MV-4-11 (cell line): ENCODE measurements around the gene NRP1.
A peak's percentile ranks its signal among the peaks of the same experiment; 100 is the strongest.

Source experiments
- DNase-seq: peaks from one replicate; lab custom pipeline; 2025; lab: John Stamatoyannopoulos, UW

The NRP1 gene

GRCh38 chr10:33183655-33184054 is 150.8 kb downstream of the NRP1 start:
- DNase-seq: no peak

- no peak for DNase-seq
These were observed 153.5 kb downstream of the NRP1 start for GRCh38 chr10:33180921-33181320.

DNA sequence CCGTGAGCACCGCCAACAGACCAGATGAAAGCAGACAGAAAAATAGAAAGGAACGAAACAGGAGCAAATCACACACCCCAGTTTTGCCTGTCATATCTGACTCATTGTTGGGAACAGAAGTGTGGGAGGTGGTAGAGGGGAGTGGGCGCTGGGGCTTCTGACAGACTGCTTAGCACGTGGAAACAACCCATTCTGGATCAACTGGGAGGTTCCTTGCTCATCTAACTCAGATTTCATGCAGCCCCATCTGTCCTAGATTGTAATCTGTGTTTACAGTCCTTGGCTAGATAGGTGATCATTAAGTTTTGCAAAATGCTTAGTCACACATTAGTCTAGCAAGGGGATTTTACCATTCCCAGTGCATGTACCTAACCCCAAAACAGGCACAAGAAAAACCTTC is 154.1 kb downstream of the NRP1 start:
- DNase-seq: no peak

DNA sequence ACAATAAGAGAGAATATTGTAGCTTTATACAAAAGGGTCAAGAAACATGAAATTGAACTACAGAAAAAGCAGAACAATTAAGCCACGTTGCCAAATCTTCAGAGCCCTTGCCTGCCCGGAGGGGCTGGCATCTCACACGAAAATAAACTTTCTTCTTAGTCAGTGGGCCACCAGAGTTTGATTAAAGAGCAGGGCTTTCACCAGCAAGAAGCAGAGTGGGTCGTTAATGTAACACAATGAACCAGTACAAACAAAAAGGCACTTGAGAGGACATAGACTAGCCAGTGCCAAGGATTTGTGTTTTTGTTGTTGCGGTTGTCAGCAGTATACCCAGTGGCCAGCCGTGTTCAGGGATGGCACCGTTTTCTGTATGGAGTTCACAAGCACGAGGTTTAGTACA is 155.4 kb downstream of the NRP1 start:
- DNase-seq: no peak

GRCh38 chr10:33178026-33178755 is 156.3 kb downstream of the NRP1 start:
- DNase-seq: no peak

- no peak for DNase-seq
These were observed 157.8 kb downstream of the NRP1 start for GRCh38 chr10:33176688-33177087.

DNA sequence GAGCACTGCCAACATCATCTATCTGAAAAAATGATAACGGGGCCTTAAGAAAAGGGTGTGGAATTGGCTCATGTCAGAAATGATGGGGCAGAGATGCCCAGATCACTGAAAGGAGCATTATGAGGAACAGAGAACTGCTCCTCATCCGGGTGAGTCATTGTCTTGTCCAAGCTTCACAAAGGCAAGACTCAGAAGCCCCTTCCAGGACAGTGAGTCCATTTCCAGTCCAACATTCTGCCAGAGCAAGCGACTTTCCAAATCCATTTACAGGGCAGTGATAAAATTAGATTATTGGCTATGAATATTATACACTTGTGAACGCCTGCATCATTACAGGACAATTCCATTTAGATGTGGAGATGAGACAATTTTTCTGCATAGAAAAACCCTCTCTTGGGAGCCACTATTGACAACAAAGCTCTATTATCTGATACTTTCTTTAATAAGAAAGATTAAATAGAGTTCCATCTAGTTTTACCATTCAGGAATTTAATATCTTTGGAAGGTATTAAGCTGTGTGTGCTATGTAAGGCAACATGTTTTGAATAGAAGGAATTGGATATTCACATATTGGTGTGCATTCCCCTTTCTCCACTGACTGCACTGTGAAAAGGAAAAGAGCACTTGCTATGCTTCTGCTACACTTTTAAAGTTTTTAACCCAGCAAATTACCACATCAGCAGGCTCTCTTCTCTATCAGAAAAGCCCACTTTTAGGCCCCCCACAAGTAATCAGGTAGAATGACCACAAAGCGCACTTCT is 159.6 kb downstream of the NRP1 start:
- DNase-seq: peak; percentile 71

DNA sequence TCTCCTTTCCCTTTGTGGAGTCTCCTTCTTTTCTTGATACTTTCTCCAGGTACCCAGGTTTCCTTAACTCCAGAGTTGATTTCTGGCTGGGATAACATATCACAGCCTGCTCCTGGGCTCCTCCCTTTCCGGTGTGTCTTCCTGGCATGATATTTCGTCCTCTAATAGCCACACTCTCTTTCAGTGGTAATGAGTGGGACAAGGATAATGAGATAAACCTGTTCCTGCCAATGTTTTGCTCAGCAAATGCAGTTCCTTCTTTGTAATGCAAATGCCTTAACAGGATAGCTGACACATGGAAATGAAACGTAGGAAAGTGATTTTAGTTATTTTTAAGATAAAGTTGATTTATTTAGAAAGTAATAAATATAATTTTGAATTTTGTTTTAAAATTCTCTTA is 168.6 kb downstream of the NRP1 start:
- no peak for DNase-seq

- DNase-seq: no peak
These were observed 170.3 kb downstream of the NRP1 start for GRCh38 chr10:33164060-33164709.

DNA sequence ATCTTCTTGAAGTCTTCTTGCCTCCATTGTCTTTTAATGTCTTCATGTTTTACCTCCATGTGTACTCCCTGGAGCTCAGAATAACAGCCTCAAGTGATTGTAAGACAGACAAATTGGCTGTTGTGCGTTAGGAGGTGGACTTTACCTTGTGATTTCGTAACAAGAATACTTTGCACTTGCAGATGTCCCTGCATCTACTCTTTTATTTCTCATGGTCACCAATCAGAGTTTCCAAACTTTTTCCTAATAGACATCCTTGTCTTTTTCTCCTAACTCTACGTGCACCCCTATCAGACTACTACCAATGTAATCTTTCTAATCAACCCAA is 172.3 kb downstream of the NRP1 start:
- DNase-seq: no peak

DNA sequence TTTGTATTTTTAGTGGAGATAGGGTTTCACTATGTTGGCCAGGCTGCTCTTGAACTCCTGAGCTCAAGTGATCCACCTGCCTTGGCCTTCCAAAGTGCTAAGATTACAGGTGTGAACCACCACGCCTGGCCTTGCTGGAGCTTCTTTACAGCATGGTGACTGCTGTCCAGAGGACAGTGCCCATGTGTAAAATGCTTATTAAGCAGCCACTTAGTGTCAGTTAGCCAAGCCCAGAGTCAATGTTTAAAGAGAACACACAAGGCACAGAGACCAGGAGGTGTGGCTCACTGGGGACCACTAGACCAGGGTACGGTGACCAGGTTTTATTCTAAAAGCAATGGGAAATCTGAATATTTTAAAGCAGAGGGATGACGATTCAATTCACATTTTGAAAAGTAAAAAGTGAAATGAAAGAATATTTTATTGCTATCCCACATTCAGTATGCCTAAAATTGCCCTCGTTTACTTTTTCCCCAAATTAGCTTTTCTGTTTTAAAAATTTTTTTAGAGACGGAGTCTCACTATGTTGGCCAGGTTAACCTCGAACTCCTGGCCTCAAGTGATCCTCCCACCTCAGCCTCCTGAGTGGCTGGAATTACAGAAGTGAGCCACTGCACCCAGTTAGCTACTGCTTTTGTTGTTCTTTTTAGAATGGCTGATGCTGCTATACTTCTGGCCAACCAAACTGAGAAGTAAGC is 172.8 kb downstream of the NRP1 start:
- DNase-seq: no peak

GRCh38 chr10:33160151-33160550 is 174.3 kb downstream of the NRP1 start:
- no peak for DNase-seq

- peak; percentile 68 for DNase-seq
These were observed 177.4 kb downstream of the NRP1 start for GRCh38 chr10:33157103-33157502.

DNA sequence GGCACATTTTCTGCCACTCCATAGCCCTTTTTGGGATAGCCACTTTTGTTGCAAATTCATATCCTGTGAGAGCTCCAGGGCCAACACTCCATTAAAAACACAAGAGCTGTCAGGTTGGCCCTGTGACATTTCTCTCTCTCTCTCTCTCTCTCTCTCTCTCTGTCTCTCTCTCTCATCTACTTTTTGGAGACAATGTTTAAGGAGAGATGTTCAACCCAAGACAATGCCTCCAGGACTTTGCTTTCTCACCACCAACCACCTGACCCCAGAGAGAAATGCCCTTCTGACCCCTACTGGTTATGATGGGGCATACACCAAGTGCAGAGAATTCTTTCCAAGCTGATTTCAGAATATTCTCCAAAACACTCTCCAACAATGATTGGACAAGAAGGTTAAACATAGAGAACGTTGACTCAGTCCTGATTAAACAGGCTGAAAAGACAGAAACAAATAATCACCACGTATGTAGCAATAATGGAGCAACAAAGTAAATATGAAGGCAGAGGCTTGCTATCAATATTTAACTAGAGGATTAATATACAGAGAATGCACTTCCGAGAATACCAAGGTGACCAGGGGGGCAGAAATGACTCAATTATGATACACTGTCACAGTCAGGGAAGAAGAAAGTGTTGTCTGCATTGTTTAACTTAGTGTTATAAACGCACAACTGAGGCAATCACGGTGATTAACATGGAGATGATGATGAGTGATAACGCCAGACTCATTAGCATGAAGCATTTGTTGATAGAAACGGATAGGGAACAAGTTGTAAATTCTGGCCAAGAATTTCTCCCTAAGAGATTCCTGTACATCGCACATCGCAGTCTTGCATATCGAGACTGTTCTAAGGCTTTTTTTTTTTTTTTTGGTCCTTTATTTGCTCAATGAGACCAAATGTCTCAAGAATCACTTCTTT is 178.5 kb downstream of the NRP1 start:
- peak; percentile 52 for DNase-seq

- no peak for DNase-seq
These were observed 179.9 kb downstream of the NRP1 start for GRCh38 chr10:33154590-33154989.

DNA sequence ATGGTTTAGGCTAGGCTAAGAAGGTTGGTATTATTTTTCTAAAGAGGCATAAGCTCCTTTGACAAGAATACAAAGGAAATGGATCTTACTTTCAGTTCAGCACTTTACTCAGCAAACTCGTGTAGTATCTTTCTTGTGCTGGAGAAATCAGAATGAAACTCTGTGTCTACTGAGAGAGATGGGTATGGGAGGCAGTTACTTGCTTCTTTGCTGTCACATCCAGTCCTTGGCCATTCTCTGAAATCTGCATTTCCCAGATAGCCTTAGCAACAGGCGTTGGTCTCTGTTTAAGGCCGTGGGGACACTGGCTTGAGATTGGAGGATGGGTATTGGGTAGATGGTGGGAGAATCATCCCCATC is 180.5 kb downstream of the NRP1 start:
- no peak for DNase-seq

DNA sequence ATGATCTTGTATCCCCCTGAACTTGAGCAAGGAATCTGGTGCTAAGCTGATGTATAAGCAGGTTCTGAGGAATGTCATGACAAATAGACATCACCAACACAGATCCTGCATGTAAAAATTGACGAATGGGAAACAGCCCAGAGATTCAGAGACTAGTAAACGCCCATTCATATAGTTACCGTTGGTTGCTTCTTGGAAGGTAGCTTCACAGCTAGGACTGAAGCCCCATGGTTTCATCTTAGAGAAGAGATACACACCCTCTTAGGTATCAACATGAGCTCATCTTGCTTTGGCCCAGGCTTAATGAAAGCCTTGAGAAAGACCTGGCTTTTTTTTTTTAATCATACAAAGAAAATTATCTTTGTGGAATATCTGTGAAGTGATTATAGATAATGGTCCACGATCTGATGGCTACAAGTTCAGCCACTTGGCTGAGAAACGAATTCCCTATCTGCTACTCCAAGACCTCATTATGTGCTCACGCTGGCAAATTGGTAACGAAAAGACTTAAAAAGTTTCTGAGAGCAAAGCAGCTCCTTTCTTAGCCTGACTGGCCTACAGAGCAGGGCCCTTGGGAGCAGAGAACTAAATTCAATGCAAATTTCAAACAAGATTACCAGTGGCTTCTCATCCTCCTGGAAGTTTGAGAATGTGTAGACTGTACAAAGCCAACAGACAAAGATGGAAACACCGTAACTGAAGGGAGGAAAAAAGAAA is 181.1 kb downstream of the NRP1 start:
- DNase-seq: no peak

DNA sequence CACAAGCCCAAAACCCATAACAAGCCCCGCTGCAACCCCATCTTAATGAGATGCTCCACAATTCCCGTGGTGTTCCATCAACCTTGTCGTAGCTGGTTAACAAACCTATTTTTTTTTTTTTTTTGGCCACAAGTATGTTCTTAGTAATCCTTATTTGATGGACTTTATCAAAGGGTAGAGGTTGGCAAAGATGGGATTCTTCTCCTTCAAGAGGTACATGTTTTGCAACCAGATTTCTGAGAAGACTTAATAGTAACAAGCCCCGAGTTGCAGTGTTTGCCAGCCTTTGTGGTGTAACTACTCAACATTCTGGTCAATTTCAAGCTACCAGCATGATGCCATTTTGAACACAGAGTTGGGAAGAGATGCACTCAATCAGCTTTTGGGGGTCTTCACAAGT is 181.7 kb downstream of the NRP1 start:
- no peak for DNase-seq

GRCh38 chr10:33152146-33152545 is 182.3 kb downstream of the NRP1 start:
- DNase-seq: no peak

- DNase-seq: no peak
These were observed 183.1 kb downstream of the NRP1 start for GRCh38 chr10:33151344-33151864.

DNA sequence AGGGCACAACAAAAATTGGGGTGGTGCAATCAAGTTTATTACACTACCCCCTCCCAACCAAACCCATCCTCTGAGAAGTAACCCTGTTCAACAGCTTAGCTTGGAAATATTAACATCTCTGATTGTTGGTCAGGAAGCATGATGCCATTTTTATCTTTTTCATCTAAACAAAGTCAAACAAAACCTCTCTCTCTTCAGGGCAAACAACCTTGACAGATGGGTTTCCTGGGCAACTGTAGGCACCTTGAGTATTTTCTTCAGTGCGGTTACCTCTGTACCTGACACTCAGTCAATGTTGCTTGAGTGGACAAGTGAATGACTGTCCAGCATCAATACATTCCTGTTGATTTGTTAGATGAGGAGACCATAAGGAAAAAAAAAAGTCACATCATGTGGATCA is 183.6 kb downstream of the NRP1 start:
- DNase-seq: no peak
